Hematopoietic multipotent progenitor cell treated with erythropoietin and hydrocortisone succinate and interleukin-3 and kit ligand, for 4 days (in vitro differentiated cells): ENCODE results near the gene ZFP2.
"Not testable (repeated sequence)": the region's sequence is repeated elsewhere in the genome, so short reads cannot be mapped to it uniquely, and the experiment has no call there.

ENCODE experiments used
- DNase-seq: peaks from one replicate; pipeline ENCODE4 v3.0.0-alpha.2; 2015

Gene ZFP2

GRCh38 chr5:178895615-178896571, at the start of gene ZFP2:
ZFP2 (plus strand) TSS chr5:178895913; CDS start chr5:178931314, 35,401 bp downstream.
- DNase-seq, result peak; percentile 33

GRCh38 chr5:178849316-178849715, 46.4 kb upstream of the ZFP2 start:
- no peak for DNase-seq

GRCh38 chr5:178851951-178852350, 43.8 kb upstream of the ZFP2 start:
- no peak for DNase-seq

GRCh38 chr5:178854284-178854683, 41.4 kb upstream of the ZFP2 start:
- peak; percentile 8 for DNase-seq

- peak; percentile 96 for DNase-seq
These were observed 35.8 kb upstream of the ZFP2 start, which contains the start of gene ZNF354B for GRCh38 chr5:178859625-178860521. ZNF354B (plus strand) TSS chr5:178859953; CDS start chr5:178861048, 1,095 bp downstream.

GRCh38 chr5:178860615-178861014, 35.1 kb upstream of the ZFP2 start:
- DNase-seq, result not testable (repeated sequence)

GRCh38 chr5:178861627-178862026, 34.1 kb upstream of the ZFP2 start:
- DNase-seq, result no peak

- no peak for DNase-seq
These were observed 28.8 kb upstream of the ZFP2 start for GRCh38 chr5:178866946-178867345.

GRCh38 chr5:178869577-178869976, 26.1 kb upstream of the ZFP2 start:
- DNase-seq, result no peak

GRCh38 chr5:178870411-178870810, 25.3 kb upstream of the ZFP2 start:
- DNase-seq, result no peak

- DNase-seq, result peak; percentile 8
These were observed 23.4 kb upstream of the ZFP2 start for GRCh38 chr5:178872302-178872701.

- peak; percentile 13 for DNase-seq
These were observed 12.5 kb upstream of the ZFP2 start for GRCh38 chr5:178883115-178883694.

GRCh38 chr5:178883815-178884430, 11.8 kb upstream of the ZFP2 start:
- no peak for DNase-seq

GRCh38 chr5:178899289-178899688, 3.6 kb downstream of the ZFP2 start:
- DNase-seq, result no peak

- DNase-seq, result no peak
These were observed 7.1 kb downstream of the ZFP2 start for GRCh38 chr5:178902849-178903248.

GRCh38 chr5:178931846-178932760, 36.4 kb downstream of the ZFP2 start:
- DNase-seq, result peak; percentile 11

GRCh38 chr5:178940569-178941360, 45.1 kb downstream of the ZFP2 start, which contains the start of gene ZNF454:
ZNF454 (plus strand) TSS chr5:178941198; CDS start chr5:178942792, 1,594 bp downstream.
- DNase-seq, result peak; percentile 18

- DNase-seq, result no peak
These were observed 45.6 kb downstream of the ZFP2 start for GRCh38 chr5:178941361-178941760.

GRCh38 chr5:178965465-178966055, 69.8 kb downstream of the ZFP2 start:
- no peak for DNase-seq

GRCh38 chr5:178981381-178981780, 85.7 kb downstream of the ZFP2 start:
- DNase-seq, result no peak
